Sigmoid colon (tissue), 4 donors: ENCODE measurements around the gene MSH6.

Experiments used
- POLR2A ChIP-seq, 2 donors: fragments of 450-650 bp; IDR thresholded peaks; one replicate each; pipeline ENCODE4 v1.6.1; 2016; ENCODE audit warnings: antibody characterized with exemption in 2 of 2, mild to moderate bottlenecking in 2 of 2, moderate library complexity in 2 of 2
- POLR2AphosphoS5 ChIP-seq, 4 donors: sonication (generic); formaldehyde crosslinking; IDR thresholded peaks; one replicate each; pipeline ENCODE4 v1.6.1; 2017; ENCODE audit warnings: antibody characterized with exemption in 4 of 4
- TF ChIP-seq, protein P1 (sequence below), 4 experiments: fragments of 450-650 bp in 3 of 4; fragments of 200-600 bp in 1 of 4; IDR thresholded peaks; one replicate each; pipeline ENCODE4 v1.5.1; 2016 to 2019; ENCODE audit warnings: antibody characterized with exemption in 4 of 4, mild to moderate bottlenecking in 3 of 4, moderate library complexity in 2 of 4

GRCh38 chr2:47819834-47820233 lies 36.9 kb downstream of the MSH6 start:
- TF ChIP-seq POLR2AphosphoS5 (IDR thresholded peaks at IDR 0.05), result no peak
- TF ChIP-seq, protein P1, sequence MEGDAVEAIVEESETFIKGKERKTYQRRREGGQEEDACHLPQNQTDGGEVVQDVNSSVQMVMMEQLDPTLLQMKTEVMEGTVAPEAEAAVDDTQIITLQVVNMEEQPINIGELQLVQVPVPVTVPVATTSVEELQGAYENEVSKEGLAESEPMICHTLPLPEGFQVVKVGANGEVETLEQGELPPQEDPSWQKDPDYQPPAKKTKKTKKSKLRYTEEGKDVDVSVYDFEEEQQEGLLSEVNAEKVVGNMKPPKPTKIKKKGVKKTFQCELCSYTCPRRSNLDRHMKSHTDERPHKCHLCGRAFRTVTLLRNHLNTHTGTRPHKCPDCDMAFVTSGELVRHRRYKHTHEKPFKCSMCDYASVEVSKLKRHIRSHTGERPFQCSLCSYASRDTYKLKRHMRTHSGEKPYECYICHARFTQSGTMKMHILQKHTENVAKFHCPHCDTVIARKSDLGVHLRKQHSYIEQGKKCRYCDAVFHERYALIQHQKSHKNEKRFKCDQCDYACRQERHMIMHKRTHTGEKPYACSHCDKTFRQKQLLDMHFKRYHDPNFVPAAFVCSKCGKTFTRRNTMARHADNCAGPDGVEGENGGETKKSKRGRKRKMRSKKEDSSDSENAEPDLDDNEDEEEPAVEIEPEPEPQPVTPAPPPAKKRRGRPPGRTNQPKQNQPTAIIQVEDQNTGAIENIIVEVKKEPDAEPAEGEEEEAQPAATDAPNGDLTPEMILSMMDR (IDR thresholded peaks at IDR 0.05), result no peak
- TF ChIP-seq POLR2A (IDR thresholded peaks at IDR 0.05), result no peak
